UCSD-AML1 (cell line): ENCODE measurements around the gene ACVR2A.

ENCODE experiments used
- DNase-seq: peaks from one replicate; lab custom pipeline; 2025; ENCODE audit not compliant: unreplicated experiment; lab: John Stamatoyannopoulos, UW

Gene ACVR2A

GRCh38 chr2:147844697-147845410 is at the start of gene ACVR2A:
TSS of gene ACVR2A (plus strand) at chr2:147845029. CDS start at chr2:147845153, 124 bp downstream.
- DNase-seq: peak; percentile 60

- no peak for DNase-seq
Measured at GRCh38 chr2:147800316-147800715, 44.5 kb upstream of the ACVR2A start.

- no peak for DNase-seq
Measured at GRCh38 chr2:147806846-147807245, 38.0 kb upstream of the ACVR2A start.

GRCh38 chr2:147808520-147808919 is 36.3 kb upstream of the ACVR2A start:
- no peak for DNase-seq

GRCh38 chr2:147810883-147811765 is 33.7 kb upstream of the ACVR2A start:
- no peak for DNase-seq

GRCh38 chr2:147818741-147819140 is 26.1 kb upstream of the ACVR2A start:
- no peak for DNase-seq

GRCh38 chr2:147824620-147825019 is 20.2 kb upstream of the ACVR2A start:
- no peak for DNase-seq

GRCh38 chr2:147826278-147827087 is 18.3 kb upstream of the ACVR2A start:
- no peak for DNase-seq

- DNase-seq: no peak
Measured at GRCh38 chr2:147827088-147827375, 17.8 kb upstream of the ACVR2A start.

- DNase-seq: no peak
Measured at GRCh38 chr2:147829106-147829505, 15.7 kb upstream of the ACVR2A start.

- DNase-seq: no peak
Measured at GRCh38 chr2:147836099-147836498, 8.7 kb upstream of the ACVR2A start.

- DNase-seq: no peak
Measured at GRCh38 chr2:147843391-147843863, 1.4 kb upstream of the ACVR2A start.

GRCh38 chr2:147843864-147844696 is 749 bp upstream of the ACVR2A start:
- DNase-seq: peak; percentile 82

GRCh38 chr2:147845411-147845971 is 662 bp downstream of the ACVR2A start:
- DNase-seq: no peak

GRCh38 chr2:147846412-147847081 is 1.7 kb downstream of the ACVR2A start:
- no peak for DNase-seq

- no peak for DNase-seq
Measured at GRCh38 chr2:147847746-147848391, 3.0 kb downstream of the ACVR2A start.

GRCh38 chr2:147850838-147851237 is 6.0 kb downstream of the ACVR2A start:
- DNase-seq: no peak

- no peak for DNase-seq
Measured at GRCh38 chr2:147851244-147851930, 6.6 kb downstream of the ACVR2A start.
